Measurements from ENCODE around the gene FLYWCH2.

The FLYWCH2 gene

DNA sequence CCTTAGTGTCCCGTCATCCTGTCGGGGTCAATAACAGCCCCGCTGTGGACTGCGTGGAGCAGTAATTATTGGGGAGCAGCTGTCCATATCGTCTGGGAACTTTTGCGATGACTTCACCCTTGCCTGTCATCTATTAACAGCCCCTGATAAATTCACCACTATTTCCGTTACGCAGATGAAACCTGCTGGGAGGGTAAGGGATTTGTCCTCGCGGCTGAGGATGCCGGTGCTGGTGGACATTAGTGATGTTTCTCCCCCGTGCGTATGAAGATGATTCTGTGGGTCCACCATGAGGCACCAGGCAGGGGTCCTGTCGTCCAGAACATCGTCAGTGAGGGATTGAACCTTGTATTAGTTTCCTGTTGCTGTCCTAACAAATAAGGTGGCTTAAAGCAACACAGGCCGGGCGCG is 1.0 kb downstream of the FLYWCH2 start:
- DNase-seq = no peak

DNA sequence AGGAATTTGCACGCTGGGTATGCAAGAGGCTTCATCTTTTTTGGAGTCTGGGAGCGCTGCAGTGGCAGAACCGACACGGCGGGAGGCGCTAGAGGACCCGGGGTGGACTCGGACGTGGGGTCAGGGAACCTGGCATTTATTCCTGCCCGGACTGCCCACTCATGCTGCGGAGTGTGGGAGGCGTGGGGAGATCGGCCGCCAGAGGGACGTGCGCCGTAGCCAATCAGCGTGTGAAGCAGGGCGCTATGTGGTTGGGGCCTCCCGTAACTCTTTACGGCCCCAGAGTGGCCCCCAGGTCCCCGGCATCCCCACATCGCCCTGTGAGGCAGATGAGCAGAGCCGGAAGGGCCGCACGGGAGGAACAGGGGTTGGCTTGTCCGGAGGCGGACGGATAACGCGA is 11.2 kb downstream of the FLYWCH2 start:
- no peak for DNase-seq

DNA sequence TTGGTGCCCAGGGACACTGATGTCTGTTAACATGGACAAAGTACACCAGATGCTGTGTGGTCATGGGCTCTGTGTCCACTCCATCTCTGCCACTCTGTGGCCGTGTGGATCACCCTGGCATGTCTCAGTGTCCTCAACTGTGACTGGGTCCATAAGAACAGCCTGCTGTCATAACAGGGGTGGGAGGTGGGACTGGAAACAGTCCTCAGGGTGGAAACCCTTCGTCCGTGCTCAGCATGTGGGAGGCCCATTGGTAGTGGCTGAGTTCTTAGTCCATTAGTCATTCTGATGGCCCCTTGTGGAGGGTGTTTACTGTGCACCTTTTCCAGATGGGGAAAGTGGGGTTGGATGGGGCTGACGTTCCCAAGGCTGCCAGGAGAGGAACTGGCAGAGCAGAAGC is 12.8 kb downstream of the FLYWCH2 start:
- no peak for DNase-seq

DNA sequence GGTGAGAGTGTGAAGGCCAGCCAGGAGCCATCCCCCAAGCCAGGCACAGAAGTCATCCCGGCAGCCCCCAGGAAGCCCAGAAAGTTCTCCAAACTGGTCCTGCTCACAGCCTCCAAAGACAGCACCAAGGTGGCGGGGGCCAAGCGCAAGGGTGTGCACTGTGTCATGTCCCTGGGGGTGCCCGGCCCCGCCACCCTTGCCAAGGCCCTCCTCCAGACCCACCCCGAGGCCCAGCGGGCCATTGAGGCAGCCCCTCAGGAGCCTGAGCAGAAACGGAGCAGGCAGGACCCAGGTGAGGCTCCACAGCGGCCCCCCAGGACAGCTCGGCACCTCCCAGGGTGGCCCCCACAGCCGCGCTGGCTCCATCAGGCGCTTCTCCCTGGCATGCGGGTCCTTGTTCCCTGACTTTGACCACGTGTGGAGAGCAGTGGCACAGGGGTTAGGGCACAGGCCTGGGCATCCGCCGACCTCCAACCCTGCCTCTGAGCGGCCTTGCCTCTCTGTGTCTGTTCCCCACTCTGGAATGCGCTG is 13.5 kb downstream of the FLYWCH2 start:
- no peak for DNase-seq

- DNase-seq = no peak
These were observed 14.1 kb downstream of the FLYWCH2 start for GRCh38 chr16:2897110-2897509.

- DNase-seq = no peak
These were observed 16.0 kb downstream of the FLYWCH2 start for GRCh38 chr16:2898831-2899563.

DNA sequence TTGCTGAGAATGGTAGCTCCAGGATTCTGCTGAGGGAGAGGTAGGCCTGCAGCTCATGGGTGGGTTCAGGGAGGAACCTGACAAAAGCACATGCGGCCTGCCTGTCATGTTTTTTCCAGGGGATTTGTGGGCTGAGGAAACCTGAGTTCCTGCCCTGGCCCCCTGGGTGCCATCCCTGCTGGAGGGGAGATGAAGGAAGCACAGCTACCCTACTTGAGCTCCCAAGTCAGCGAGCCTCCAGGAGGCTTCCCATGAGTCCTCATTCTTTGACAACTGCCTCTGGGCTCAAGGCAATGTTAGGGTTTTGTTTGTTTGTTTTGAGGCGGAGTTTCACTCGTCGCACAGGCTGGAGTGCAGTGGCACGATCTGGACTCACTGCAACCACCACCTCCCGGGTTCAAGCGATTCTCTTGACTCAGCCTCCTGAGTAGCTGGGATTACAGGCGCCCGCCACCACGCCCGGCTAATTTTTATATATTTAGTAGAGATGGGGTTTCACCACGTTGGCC is 16.6 kb downstream of the FLYWCH2 start:
- no peak for DNase-seq

- no peak for DNase-seq
These were observed 17.6 kb downstream of the FLYWCH2 start for GRCh38 chr16:2900526-2901075.

- no peak for DNase-seq
These were observed 19.5 kb downstream of the FLYWCH2 start for GRCh38 chr16:2902337-2903130.

DNA sequence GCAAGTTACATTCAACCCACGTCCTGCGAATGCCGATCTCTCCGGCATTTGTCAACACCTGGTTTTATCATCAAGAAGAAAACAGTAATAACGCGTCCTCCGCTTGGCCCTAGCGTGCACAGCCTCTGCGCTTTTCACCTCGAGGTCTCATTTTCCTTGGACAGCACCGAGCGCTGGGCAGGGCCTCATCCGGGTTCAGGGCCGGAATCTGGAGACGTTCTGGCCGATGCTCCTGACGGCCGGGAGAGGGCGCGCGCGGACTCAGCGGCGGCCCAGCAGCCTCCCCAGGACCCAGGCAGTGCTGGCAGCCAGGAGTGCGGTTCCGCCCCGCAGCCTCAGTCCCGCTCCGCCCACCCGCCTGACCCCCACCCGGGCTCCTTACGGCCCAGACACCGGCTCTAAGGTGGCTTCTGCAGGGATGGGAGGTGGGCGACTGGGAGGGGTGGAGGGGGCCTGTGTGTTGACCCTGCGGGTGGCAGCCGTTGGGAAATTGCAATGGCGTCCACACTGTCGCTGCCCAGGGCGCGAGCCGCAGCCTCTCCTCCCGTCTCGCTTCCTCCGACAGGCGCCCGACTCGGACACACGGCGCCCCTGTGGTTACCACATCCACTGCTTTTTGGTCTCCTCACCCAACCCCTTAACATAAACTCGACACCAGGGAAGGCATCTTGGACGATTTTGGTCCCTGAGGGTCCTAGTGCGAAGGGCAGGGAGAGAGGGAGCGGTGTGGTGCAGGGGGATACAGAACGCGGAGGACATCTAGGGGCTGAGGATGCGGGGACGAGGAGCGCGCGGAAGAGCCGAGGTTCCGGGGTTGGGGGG is 21.3 kb downstream of the FLYWCH2 start:
- DNase-seq = peak; percentile 83

DNA sequence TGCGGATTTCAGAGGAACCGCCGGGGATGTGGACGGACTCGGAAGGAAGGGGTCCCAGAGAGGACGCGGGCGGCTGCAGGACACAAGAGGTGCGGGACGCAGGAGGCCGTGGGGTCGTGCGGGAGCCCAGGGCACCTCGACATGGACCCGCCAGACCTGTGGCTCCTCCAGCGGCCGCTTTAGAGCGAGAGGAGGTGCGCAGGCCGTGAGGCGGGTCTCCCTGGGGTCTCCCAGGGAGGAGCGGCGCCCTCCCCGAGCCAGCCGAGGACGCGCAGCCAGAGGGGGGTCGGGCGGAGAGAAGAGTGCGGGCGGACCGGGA is 21.9 kb downstream of the FLYWCH2 start:
- no peak for DNase-seq

- DNase-seq = peak; percentile 97
These were observed 22.4 kb downstream of the FLYWCH2 start for GRCh38 chr16:2905241-2905987.

DNA sequence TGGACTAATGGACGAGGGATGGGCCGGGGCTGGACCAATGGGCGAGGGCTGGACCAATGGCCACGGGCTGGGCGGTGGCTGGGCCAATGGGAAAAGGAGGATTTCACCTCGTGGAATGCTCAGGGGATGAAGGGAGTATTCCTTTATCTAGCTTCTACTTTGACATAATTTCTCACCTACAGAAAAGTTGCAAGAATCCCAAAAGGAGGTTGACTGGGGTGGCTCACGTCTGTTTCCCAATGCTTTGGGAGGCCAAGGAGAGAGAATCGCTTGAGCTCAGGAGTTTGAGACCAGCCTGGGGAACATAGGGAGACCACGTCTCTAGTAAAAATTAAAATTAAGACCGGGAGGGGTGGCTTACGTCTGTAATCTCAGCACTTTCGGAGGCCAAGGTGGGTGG is 23.0 kb downstream of the FLYWCH2 start:
- DNase-seq = no peak

- DNase-seq = peak; percentile 69
These were observed 24.2 kb downstream of the FLYWCH2 start for GRCh38 chr16:2907084-2907753.

- no peak for DNase-seq
These were observed 27.5 kb downstream of the FLYWCH2 start for GRCh38 chr16:2910441-2910969.

GRCh38 chr16:2911638-2912329 is 28.8 kb downstream of the FLYWCH2 start, which contains the start of gene FLYWCH1:
Gene FLYWCH1, plus strand, starts transcription at chr16:2911931. Its CDS starts 17,755 bp downstream, at chr16:2929686.
- DNase-seq = peak; percentile 96

DNA sequence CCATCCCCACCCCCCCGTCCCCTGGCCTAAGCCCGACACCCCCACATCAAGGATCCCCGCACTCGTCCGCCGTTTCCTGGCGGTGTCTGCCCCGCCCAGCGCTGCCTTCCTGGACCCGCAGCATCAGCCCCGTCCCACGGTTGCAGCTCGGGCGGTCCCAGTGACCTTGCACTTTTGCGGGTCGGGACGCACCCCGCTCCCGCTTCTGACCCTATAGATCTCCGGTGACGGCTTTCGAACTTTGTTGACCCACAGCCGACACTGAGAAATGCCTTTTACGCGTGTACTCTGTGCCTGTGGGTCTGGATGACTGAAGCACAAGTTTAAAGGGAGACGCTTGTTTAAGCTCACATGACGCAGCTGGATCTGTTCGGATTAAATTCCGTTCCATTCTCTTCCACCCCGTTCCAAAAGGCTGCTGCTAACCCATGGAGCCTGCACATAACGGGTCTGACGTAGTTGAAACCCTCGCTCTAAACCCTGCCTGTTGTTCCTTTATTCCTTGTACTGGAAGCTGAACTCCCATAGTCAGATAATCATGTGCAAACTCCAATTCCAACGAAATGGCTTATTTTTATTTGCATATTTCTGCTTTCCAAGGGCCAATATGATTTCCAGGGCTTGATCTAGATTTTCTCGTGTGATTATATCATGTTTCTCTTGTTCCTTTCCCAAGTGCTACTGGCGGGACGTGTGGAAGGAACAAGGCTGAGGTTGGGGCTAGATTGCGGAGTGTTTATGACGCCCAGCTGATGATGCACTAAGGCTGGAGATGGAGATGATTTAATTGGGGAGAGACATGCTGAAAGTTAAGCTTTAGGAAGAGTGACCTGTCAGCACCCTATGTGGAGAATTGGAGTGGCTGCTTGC is 29.6 kb downstream of the FLYWCH2 start:
- DNase-seq = no peak

DNA sequence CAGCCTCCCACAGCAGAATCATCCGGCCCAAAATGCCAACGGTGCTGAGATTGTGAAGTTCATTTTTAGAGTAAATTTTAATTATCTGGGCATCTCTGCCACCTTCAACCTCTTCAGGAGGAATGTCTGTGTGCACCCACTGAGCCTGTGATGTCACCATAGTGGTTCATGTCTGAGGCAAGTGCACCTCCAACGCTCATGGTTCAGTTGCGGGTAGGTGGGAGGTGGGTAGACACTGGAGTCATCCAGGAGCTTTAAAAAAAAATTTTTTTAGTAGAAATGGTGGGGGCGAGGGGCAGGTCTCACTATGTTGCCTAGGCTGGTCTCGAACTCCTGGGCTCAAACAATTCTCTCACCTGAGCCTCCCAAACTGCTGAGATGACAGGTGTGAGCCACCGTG is 30.6 kb downstream of the FLYWCH2 start:
- no peak for DNase-seq

- DNase-seq = no peak
These were observed 31.2 kb downstream of the FLYWCH2 start for GRCh38 chr16:2914233-2914632.
